Measurements from ENCODE around the gene VTCN1. TPM values are rescaled to one million over a fixed set of nuclear protein-coding genes. Genes with fewer than 3 reads are reported as not detected.
A peak's percentile ranks its signal among the peaks of the same experiment; 100 is the strongest.
"Not testable (repeated sequence)": the region's sequence is repeated elsewhere in the genome, so short reads cannot be mapped to it uniquely, and the experiment has no call there.

VTCN1 gene
- total RNA-seq, 2 donors from 2014 or later: not detected

- no peaks in the 10 kb centered on the region for H3K9me3 ChIP-seq
- peak overlapping the region; percentile 72 for H3K27ac ChIP-seq
- no peaks in the 10 kb centered on the region for H3K36me3 ChIP-seq
- no peaks in the 10 kb centered on the region for H3K4me1 ChIP-seq
- DNase-seq: no peak
- intact Hi-C loops (cut with DNase I): no loop called here
- TF ChIP-seq, protein P1, sequence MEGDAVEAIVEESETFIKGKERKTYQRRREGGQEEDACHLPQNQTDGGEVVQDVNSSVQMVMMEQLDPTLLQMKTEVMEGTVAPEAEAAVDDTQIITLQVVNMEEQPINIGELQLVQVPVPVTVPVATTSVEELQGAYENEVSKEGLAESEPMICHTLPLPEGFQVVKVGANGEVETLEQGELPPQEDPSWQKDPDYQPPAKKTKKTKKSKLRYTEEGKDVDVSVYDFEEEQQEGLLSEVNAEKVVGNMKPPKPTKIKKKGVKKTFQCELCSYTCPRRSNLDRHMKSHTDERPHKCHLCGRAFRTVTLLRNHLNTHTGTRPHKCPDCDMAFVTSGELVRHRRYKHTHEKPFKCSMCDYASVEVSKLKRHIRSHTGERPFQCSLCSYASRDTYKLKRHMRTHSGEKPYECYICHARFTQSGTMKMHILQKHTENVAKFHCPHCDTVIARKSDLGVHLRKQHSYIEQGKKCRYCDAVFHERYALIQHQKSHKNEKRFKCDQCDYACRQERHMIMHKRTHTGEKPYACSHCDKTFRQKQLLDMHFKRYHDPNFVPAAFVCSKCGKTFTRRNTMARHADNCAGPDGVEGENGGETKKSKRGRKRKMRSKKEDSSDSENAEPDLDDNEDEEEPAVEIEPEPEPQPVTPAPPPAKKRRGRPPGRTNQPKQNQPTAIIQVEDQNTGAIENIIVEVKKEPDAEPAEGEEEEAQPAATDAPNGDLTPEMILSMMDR (IDR thresholded peaks at IDR 0.05): peak; percentile 6
- peak overlapping the region; percentile 64 to 72 for H3K9ac ChIP-seq (ENCODE audit: low read depth in 2 of 2, low read length in 2 of 2)
- peak overlapping the region; percentile 45 for H3K4me3 ChIP-seq
- H3K27me3 ChIP-seq: no peaks in the 10 kb centered on the region
Observed at GRCh38 chr1:117122330-117123025, 88.2 kb downstream of the VTCN1 start.

GRCh38 chr1:117121589-117122329, 89.0 kb downstream of the VTCN1 start, which contains the start of gene TRIM45:
Gene TRIM45, minus strand, starts transcription at chr1:117121749. Its CDS starts 548 bp downstream, at chr1:117121201.
- Histone ChIP-seq H3K27me3 (no peaks in the 10 kb centered on the region), H3K9me3 (no peaks in the 10 kb centered on the region), H3K4me1 (no peaks in the 10 kb centered on the region), H3K36me3 (no peaks in the 10 kb centered on the region), H3K9ac (ENCODE audit: low read depth in 2 of 2, low read length in 2 of 2) (peak within 1 kb of the TSS; percentile 68 to 72), H3K4me3 (peak within 1 kb of the TSS; percentile 45), H3K27ac (peak within 1 kb of the TSS; percentile 72)
- TF ChIP-seq, protein P1 (IDR thresholded peaks at IDR 0.05): peak; percentile 65
- peak; percentile 97 for DNase-seq
- intact Hi-C loops (cut with DNase I): no loop called here

DNA sequence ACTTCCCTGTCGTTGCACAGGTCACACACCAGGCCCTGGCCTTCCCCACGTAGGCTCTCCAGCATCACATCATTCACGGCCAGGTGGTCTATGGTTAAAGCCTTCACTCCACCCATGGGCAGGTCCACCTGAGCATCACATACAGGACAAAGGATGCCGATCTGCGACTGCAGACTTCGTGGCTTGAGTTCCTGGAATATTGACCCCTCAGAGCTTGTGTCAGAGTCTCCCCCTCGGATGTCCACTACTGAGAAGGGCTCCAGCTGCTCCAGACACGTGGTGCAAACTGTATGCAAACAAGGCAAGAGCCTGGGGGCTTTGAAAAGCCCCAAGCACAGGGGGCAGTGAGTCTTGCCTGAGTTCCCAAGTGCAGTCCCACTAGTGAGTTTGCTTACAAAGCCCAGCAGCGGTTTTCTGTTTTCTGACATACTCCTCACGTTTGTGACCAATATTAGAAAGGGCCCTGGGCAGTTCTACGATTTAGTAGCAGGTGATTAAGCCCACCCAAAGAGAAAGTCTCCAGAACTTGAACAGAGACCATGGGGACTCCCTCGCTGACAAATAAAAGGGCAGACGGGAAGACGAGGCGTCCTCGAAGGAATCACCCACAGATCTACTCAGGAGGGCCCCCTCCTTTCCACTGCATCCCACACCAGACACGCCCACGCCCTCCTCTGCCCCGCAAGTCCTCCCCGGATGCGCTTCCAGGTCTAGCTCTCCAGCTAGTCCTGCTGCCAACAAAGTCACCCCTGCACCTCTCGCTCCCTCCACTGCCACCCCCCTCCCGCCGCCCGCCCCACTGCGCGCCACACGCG, 89.7 kb downstream of the VTCN1 start:
- Histone ChIP-seq H3K4me1 (no peaks in the 10 kb centered on the region), H3K9ac (ENCODE audit: low read depth in 2 of 2, low read length in 2 of 2) (peak overlapping the region; percentile 68 to 72), H3K27me3 (no peaks in the 10 kb centered on the region), H3K4me3 (peak overlapping the region; percentile 45), H3K27ac (peak overlapping the region; percentile 72), H3K36me3 (no peaks in the 10 kb centered on the region), H3K9me3 (no peaks in the 10 kb centered on the region)
- TF ChIP-seq, protein P1 (IDR thresholded peaks at IDR 0.05): no peak
- intact Hi-C loops (cut with DNase I): no loop called here
- peak; percentile 17 for DNase-seq

DNA sequence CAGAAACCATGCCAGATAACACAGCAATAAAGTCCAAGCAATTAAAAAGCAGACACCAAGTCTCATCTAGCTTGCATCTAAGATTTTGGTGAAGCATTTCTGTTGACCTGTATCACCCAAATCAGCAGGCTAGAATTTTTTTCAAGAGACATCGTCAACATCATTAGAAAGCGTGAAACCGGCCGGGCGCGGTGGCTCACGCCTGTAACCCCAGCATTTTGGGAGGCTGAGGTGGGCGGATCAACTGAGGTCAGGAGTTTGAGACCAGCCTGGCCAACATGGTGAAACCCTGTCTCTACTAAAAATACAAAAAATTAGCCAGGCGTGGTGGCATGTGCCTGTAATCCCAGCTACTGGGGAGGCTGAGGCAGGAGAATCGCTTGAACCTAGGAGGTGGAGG, 91.6 kb downstream of the VTCN1 start:
- H3K36me3 ChIP-seq; DNase-seq; H3K27ac ChIP-seq; H3K9me3 ChIP-seq; H3K4me3 ChIP-seq; H3K4me1 ChIP-seq; H3K9ac ChIP-seq (ENCODE audit: low read depth in 2 of 2, low read length in 2 of 2); H3K27me3 ChIP-seq; intact Hi-C loops (cut with DNase I): not testable (repeated sequence)

DNA sequence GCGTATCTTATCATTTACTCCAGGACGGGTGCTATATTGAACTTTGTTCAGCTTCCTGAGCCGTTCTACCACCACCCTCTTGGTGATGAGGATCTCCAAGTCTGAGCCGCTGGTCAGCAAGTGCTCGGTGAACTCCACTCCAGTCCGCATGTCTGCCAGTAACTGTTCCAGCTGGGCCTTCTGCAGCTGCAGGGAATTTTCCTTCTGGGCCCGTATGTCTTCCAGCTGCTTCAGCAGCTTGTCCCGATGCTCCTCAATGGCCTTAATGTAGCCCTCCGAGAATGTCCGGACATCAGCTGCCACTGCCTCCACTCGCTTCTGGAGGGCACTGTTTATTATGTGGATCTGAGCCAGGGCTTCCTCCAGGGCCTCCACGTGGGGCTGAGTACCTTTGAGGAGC, 92.6 kb downstream of the VTCN1 start:
- Histone ChIP-seq H3K4me3 (no peak overlapping the region), H3K9me3 (no peaks in the 10 kb centered on the region), H3K27ac (no peak overlapping the region), H3K36me3 (no peaks in the 10 kb centered on the region), H3K27me3 (no peaks in the 10 kb centered on the region), H3K9ac (ENCODE audit: low read depth in 2 of 2, low read length in 2 of 2) (no peak overlapping the region), H3K4me1 (no peaks in the 10 kb centered on the region)
- intact Hi-C loops (cut with DNase I): no loop called here
- no peak for DNase-seq
- TF ChIP-seq, protein P1 (IDR thresholded peaks at IDR 0.05): no peak

Measured in colonic mucosa (tissue), 4 donors.